ENCODE data around the gene SPOCK1. TPM values are rescaled to one million over a fixed set of nuclear protein-coding genes. Genes with fewer than 3 reads are reported as not detected.

SPOCK1 gene
- total and polyA plus RNA-seq, 2 experiments from 2014 or later: 8.2 to 10.5 TPM

DNA sequence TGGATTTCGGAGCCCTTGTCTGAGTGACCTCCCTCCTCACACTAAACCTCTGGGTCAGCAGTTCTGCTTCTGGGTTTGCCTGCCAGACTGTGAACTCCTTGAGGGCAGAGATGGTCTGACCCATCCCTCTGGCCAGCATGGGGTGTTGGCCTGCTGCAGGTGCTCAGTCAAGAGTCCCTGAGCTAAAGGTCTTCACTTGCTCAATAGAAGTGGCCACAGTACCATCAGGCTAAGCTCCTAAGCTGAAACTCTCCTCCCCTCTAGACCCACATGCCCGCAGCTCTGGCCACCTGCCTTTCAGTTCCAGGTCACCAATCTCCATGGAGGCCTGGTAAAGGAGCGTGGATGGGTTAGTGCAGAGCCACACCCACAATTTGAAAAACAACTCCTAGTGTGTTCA, 316.6 kb downstream of the SPOCK1 start (continued):
- TF ChIP-seq REST (IDR thresholded peaks at IDR 0.05; ENCODE audit: unreplicated experiment): no peak

DNA sequence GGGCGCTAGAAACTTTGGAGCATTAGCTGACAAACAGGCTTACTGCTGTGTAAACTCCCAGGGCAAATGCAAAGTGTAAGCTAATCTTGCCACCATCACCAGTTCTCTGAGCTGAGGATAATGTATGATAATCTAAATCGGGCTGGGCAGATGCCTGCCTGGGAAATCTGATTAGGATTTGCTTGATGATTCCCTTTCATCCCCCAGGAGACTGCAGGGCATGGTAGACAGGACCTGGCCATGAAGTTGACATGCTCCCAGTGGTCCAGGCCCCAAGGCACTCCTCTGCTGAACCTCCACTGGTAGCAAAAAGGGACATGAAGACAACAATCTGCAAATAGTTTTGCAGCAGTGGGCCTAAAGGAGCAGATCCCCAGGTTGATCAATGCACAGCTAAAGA, 317.5 kb downstream of the SPOCK1 start:
- Histone ChIP-seq H4K20me1 (replicated peaks; ENCODE audit: insufficient read depth) (no peaks in the 10 kb centered on the region), H3K4me3 (no peak overlapping the region), H3F3A (replicated peaks; ENCODE audit: low read depth) (no peaks in the 10 kb centered on the region), H2AFZ (no peak overlapping the region), H3K36me3 (ENCODE audit: insufficient read depth) (no peaks in the 10 kb centered on the region), H3K4me2 (no peak overlapping the region), H3K4me1 (ENCODE audit: insufficient read depth) (no peaks in the 10 kb centered on the region), H3K27ac (ENCODE audit: low read depth) (no peak overlapping the region), H3K27me3 (ENCODE audit: insufficient read depth) (no peaks in the 10 kb centered on the region), H3K79me2 (replicated peaks; ENCODE audit: insufficient read depth) (no peaks in the 10 kb centered on the region), H3K9me2 (ENCODE audit: insufficient read depth) (peaks cover 8% of the 10 kb centered on the region; the same call in 1 of the 2 replicates)
- Mint-ChIP-seq H3K4me3 (no peak overlapping the region), H3K9me3 (no peaks in the 10 kb centered on the region), H3K27me3 (ENCODE audit: insufficient read depth, low read depth, poor library complexity) (peaks cover 3% of the 10 kb centered on the region), H3K27ac (no peak overlapping the region), H3K36me3 (ENCODE audit: low read depth) (no peaks in the 10 kb centered on the region), H3K4me1 (peaks cover 7% of the 10 kb centered on the region)
- no peak for DNase-seq (ENCODE audit: low spot score)
- ATAC-seq: no peak
- TF ChIP-seq ZNF331 (CRISPR knock-in tag; IDR thresholded peaks at IDR 0.05; ENCODE audit: low read depth) (no peak), REST (IDR thresholded peaks at IDR 0.05; ENCODE audit: unreplicated experiment) (no peak), EZH2 (IDR thresholded peaks at IDR 0.05; ENCODE audit: low read depth, unreplicated experiment) (no peak), POLR2AphosphoS5 (IDR thresholded peaks at IDR 0.05; ENCODE audit: low read depth) (no peak), JUNB (IDR thresholded peaks at IDR 0.05; ENCODE audit: unreplicated experiment) (no peak), ZNF114 (CRISPR knock-in tag; IDR thresholded peaks at IDR 0.05) (no peak), CREB1 (CRISPR knock-in tag; IDR thresholded peaks at IDR 0.05; ENCODE audit: low read depth) (no peak), NANOG (IDR thresholded peaks at IDR 0.05; ENCODE audit: borderline replicate concordance) (no peak), EZH2phosphoT487 (IDR thresholded peaks at IDR 0.05; ENCODE audit: unreplicated experiment) (no peak), STAT1 (IDR thresholded peaks at IDR 0.05; ENCODE audit: unreplicated experiment) (no peak)
- TF ChIP-seq, protein P1, sequence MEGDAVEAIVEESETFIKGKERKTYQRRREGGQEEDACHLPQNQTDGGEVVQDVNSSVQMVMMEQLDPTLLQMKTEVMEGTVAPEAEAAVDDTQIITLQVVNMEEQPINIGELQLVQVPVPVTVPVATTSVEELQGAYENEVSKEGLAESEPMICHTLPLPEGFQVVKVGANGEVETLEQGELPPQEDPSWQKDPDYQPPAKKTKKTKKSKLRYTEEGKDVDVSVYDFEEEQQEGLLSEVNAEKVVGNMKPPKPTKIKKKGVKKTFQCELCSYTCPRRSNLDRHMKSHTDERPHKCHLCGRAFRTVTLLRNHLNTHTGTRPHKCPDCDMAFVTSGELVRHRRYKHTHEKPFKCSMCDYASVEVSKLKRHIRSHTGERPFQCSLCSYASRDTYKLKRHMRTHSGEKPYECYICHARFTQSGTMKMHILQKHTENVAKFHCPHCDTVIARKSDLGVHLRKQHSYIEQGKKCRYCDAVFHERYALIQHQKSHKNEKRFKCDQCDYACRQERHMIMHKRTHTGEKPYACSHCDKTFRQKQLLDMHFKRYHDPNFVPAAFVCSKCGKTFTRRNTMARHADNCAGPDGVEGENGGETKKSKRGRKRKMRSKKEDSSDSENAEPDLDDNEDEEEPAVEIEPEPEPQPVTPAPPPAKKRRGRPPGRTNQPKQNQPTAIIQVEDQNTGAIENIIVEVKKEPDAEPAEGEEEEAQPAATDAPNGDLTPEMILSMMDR (conservative IDR thresholded peaks at IDR 0.05; ENCODE audit: low read depth in 2 of 2): no peak
- TF ChIP-seq, protein P2, sequence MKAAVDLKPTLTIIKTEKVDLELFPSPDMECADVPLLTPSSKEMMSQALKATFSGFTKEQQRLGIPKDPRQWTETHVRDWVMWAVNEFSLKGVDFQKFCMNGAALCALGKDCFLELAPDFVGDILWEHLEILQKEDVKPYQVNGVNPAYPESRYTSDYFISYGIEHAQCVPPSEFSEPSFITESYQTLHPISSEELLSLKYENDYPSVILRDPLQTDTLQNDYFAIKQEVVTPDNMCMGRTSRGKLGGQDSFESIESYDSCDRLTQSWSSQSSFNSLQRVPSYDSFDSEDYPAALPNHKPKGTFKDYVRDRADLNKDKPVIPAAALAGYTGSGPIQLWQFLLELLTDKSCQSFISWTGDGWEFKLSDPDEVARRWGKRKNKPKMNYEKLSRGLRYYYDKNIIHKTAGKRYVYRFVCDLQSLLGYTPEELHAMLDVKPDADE (IDR thresholded peaks at IDR 0.05): no peak

Measured in GM23338 (cell line).